HepG2 (cell line): Measurements from ENCODE around the gene RNF149. TPM values are rescaled to one million over a fixed set of nuclear protein-coding genes. Genes with fewer than 3 reads are reported as not detected.

Experiments used
- ATAC-seq: fragments of 200-7000 bp; cut with Tn5 transposase; 3 replicates; pipeline ENCODE4 v1.9.1; 2020; ENCODE audit warnings: mild to moderate bottlenecking, moderate library complexity
- BruUV-seq: library from RNA; stranded (reverse); fragments of 400-500 nt; replicated peaks from 2 replicates; lab custom pipeline; 2021; lab: Mats Ljungman, UMichigan
- CTCF ChIA-PET: fragments of 300-600 bp; formaldehyde crosslinking; extraction: SDS; loops from one replicate; lab custom pipeline; 2021; ENCODE audit warnings: low total read pairs, inconsistent platforms, low intra/inter-chr PET ratio; lab: Yijun Ruan, JAX
- POLR2A ChIA-PET: fragments of 350-600 bp; sonication (Branson Sonifier 250); formaldehyde crosslinking; loops from one replicate; lab custom pipeline; 2020; ENCODE audit warnings: antibody characterized with exemption, inconsistent platforms; lab: Yijun Ruan, JAX
- DNase-seq: peaks from one replicate; pipeline ENCODE4 v3.0.0-alpha.2; 2015; ENCODE audit warnings: low spot score
- FAIRE-seq: peaks from 3 replicates; lab custom pipeline; 2011; peaks lifted over from hg19 to GRCh38; lab: Jason Lieb, UNC
- H2AFZ ChIP-seq: one replicate; pipeline ENCODE4 v1.6.1; 2011; ENCODE audit warnings: low read length, inconsistent platforms
- H3K27ac ChIP-seq: fragments of 300-600 bp; 3 replicates; pipeline ENCODE4 v1.8.0; 2011; ENCODE audit warnings: mixed run types, mild to moderate bottlenecking, mixed read lengths, low read length, inconsistent platforms; ENCODE audit not compliant: insufficient read depth; ENCODE audit errors: extremely low read length
- H3K27me3 ChIP-seq, 2 experiments: fragments of 200-600 bp in 1 of 2; 2 replicates in 1 of 2; 3 replicates in 1 of 2; pipeline versions ENCODE4 v1.6.0 to v1.8.0; 2011; ENCODE audit warnings: low read length in 2 of 2, mild to moderate bottlenecking in 2 of 2, moderate library complexity in 2 of 2, inconsistent platforms in 1 of 2; ENCODE audit not compliant: insufficient read depth in 2 of 2, control insufficient read depth in 1 of 2
- H3K36me3 ChIP-seq, 2 experiments: fragments of 200-600 bp in 1 of 2; replicated peaks in 1 of 2; 2 replicates in 1 of 2; 3 replicates in 1 of 2; pipeline versions ENCODE4 v1.5.1 to v1.8.0; 2011; ENCODE audit warnings: low read length in 2 of 2, inconsistent platforms in 1 of 2; ENCODE audit not compliant: insufficient read depth in 2 of 2, control insufficient read depth in 1 of 2
- H3K4me1 ChIP-seq: 2 replicates; pipeline ENCODE4 v1.5.1; 2012; ENCODE audit warnings: low read length, inconsistent platforms; ENCODE audit not compliant: insufficient read depth
- H3K4me2 ChIP-seq: 2 replicates; pipeline ENCODE4 v1.6.0; 2011; ENCODE audit warnings: low read depth, low read length, inconsistent platforms
- H3K4me3 ChIP-seq, 3 experiments: fragments of 200-600 bp in 1 of 3; sonication (generic), shearing (Covaris generic) in 1 of 3; replicated peaks in 1 of 3; 2 replicates each; pipeline ENCODE4 v1.5.1; 2011 to 2016; ENCODE audit warnings: low read length in 3 of 3, inconsistent platforms in 2 of 3, low read depth in 2 of 3, mild to moderate bottlenecking in 2 of 3, control low read depth in 1 of 3, mixed read lengths in 1 of 3; ENCODE audit not compliant: insufficient read depth in 1 of 3
- H3K79me2 ChIP-seq: one replicate; pipeline ENCODE4 v1.6.1; 2011; ENCODE audit warnings: low read length, inconsistent platforms; ENCODE audit not compliant: insufficient read depth
- H3K9ac ChIP-seq: 2 replicates; pipeline ENCODE4 v1.6.0; 2011; ENCODE audit warnings: mild to moderate bottlenecking, low read depth, low read length, inconsistent platforms; ENCODE audit not compliant: insufficient read depth
- H3K9me3 ChIP-seq: 2 replicates; pipeline ENCODE4 v1.5.1; 2012; ENCODE audit warnings: mild to moderate bottlenecking, low read length
- H4K20me1 ChIP-seq: 2 replicates; pipeline ENCODE4 v1.6.0; 2011; ENCODE audit warnings: inconsistent platforms, mild to moderate bottlenecking, low read length, moderate library complexity; ENCODE audit not compliant: insufficient read depth
- AHDC1 ChIP-seq: sonication (generic); formaldehyde crosslinking; IDR thresholded peaks from 2 replicates; pipeline ENCODE4 v1.5.1; 2020; ENCODE audit warnings: mild to moderate bottlenecking, missing genetic modification reagents, borderline replicate concordance
- CEBPG ChIP-seq: IDR thresholded peaks from 2 replicates; pipeline ENCODE4 v1.6.1; 2016
- DMTF1 ChIP-seq: sonication (generic); formaldehyde crosslinking; IDR thresholded peaks from 2 replicates; pipeline ENCODE4 v1.4.0; 2020; ENCODE audit warnings: mild to moderate bottlenecking, missing genetic modification reagents
- GATAD1 ChIP-seq: IDR thresholded peaks from 2 replicates; pipeline ENCODE4 v1.6.1; 2016; ENCODE audit warnings: missing genetic modification reagents, missing compliant biosample characterization
- NONO ChIP-seq, 2 experiments: fragments of 450-650 bp in 1 of 2; sonication (generic) in 1 of 2; formaldehyde crosslinking in 1 of 2; IDR thresholded peaks in 1 of 2; conservative IDR thresholded peaks in 1 of 2; 2 replicates each; pipeline versions ENCODE4 v1.6.1 to v1.8.0; 2017 to 2022; ENCODE audit warnings: mild to moderate bottlenecking in 1 of 2, missing genetic modification reagents in 1 of 2, moderate library complexity in 1 of 2
- RBFOX2 ChIP-seq: fragments of 200-400 bp; formaldehyde crosslinking; IDR thresholded peaks from 2 replicates; pipeline ENCODE4 v1.6.1; 2017; ENCODE audit warnings: low read depth, mild to moderate bottlenecking, low read length
- TERF1 ChIP-seq: sonication (generic); formaldehyde crosslinking; IDR thresholded peaks from 2 replicates; pipeline ENCODE4 v1.8.0; 2022; ENCODE audit warnings: mild to moderate bottlenecking, missing genetic modification reagents, moderate library complexity
- ZMYM2 ChIP-seq: sonication (generic); formaldehyde crosslinking; IDR thresholded peaks from 2 replicates; pipeline ENCODE4 v1.8.0; 2022; ENCODE audit warnings: mild to moderate bottlenecking, missing genetic modification reagents
- ZNF546 ChIP-seq: sonication (generic); formaldehyde crosslinking; conservative IDR thresholded peaks from 2 replicates; pipeline ENCODE4 v1.8.1; 2023; ENCODE audit warnings: mild to moderate bottlenecking, missing genetic modification reagents
- ZNF639 ChIP-seq: conservative IDR thresholded peaks from 2 replicates; pipeline ENCODE4 v1.6.1; 2018; ENCODE audit warnings: missing genetic modification reagents
- ZNF670 ChIP-seq: sonication (generic); formaldehyde crosslinking; IDR thresholded peaks from 2 replicates; pipeline ENCODE4 v1.8.0; 2022; ENCODE audit warnings: mild to moderate bottlenecking, missing genetic modification reagents, borderline replicate concordance
- ZNF761 ChIP-seq: sonication (generic); formaldehyde crosslinking; conservative IDR thresholded peaks from 2 replicates; pipeline ENCODE4 v1.4.0; 2020; ENCODE audit warnings: mild to moderate bottlenecking, missing genetic modification reagents
- ZSCAN30 ChIP-seq: sonication (generic); formaldehyde crosslinking; IDR thresholded peaks from 2 replicates; pipeline ENCODE4 v1.5.0; 2020; ENCODE audit warnings: mild to moderate bottlenecking, missing genetic modification reagents
- WGBS: methylation state at CpG from one replicate; pipeline ENCODE4 v1.1.6; 2017; ENCODE audit warnings: low lambda C conversion rate; 5-methylcytosine and 5-hydroxymethylcytosine counted together
- in situ Hi-C: cut with HindIII; loops from 2 replicates; pipeline ENCODE4 v1.10.0; 2017; ENCODE audit warnings: low pct_unique_long_range_greater_than_20kb; ENCODE audit not compliant: extremely low pct_ligation_motif_present
- intact Hi-C: fragments of 100-400 bp; cut with micrococcal nuclease; formaldehyde crosslinking; loops from one replicate; pipeline ENCODE4 v1.10.0; 2022; ENCODE audit not compliant: unreplicated experiment
- polyA plus RNA-seq, 8 experiments: library from polyadenylated mRNA; depleted of rRNA in 3 of 8; stranded (reverse) in 7 of 8; unstranded in 1 of 8; fragments of >200 nt; fragmentation: Illumina TruSeq in 4 of 8; extraction: Trizol in 4 of 8; gene quantifications; 2 replicates each; pipeline versions ENCODE4 v1.2.1 to v1.2.3, GENCODE V29; 2011 to 2016; ENCODE audit warnings: low read depth in 4 of 8, missing spikeins in 1 of 8, mixed read lengths in 1 of 8; ENCODE audit not compliant: insufficient read depth in 1 of 8
- total RNA-seq, 5 experiments: library from RNA; depleted of rRNA; stranded (reverse); fragments of >200 nt; fragmentation: Illumina TruSeq; extraction: Trizol; gene quantifications; 2 replicates each; pipeline ENCODE4 v1.2.3, GENCODE V29; 2016; ENCODE audit warnings: low read depth in 1 of 5

The RNF149 gene
- total and polyA plus RNA-seq, 2 of the 13 experiments (the other 11 are each of a cell fraction or from before 2014, with no cell fraction given) = 87.6 to 109 TPM

GRCh38 chr2:101262142-101262541 lies 46.4 kb downstream of the RNF149 start (continued):
- TF ChIP-seq AHDC1 (CRISPR knock-in tag) = no peak
- no peak for TF ChIP-seq NONO (IDR thresholded peaks at IDR 0.05)
- no peak for TF ChIP-seq NONO (CRISPR knock-in tag; conservative IDR thresholded peaks at IDR 0.05)
- TF ChIP-seq TERF1 = no peak
- no peak for TF ChIP-seq GATAD1 (CRISPR knock-in tag)
- no peak for TF ChIP-seq ZNF546

- peaks cover 3% of the 10 kb centered on the region; the same call in 1 of the 2 replicates for H4K20me1 ChIP-seq
- no peak for FAIRE-seq
- intact Hi-C loops (no loop called here), in situ Hi-C loops (no loop called here)
- POLR2A ChIA-PET = interaction anchor here (1.0 kb wide), 1 partner anchor 9 kb away, joined by 4 read pairs; no protein-coding TSS in a partner anchor
- peaks cover 91% of the 10 kb centered on the region for H3K4me1 ChIP-seq
- no peaks in the 10 kb centered on the region for H3K9me3 ChIP-seq
- H3K4me2 ChIP-seq = no peak overlapping the region
- no peak overlapping the region for H2AFZ ChIP-seq
- H3K9ac ChIP-seq = no peak overlapping the region
- H3K27ac ChIP-seq = no peak overlapping the region
- BruUV-seq = no TSS peak
- no peaks in the 10 kb centered on the region; a peak in 1 of 5 replicates for H3K27me3 ChIP-seq
- H3K36me3 ChIP-seq = peaks cover 9 to 50% of the 10 kb centered on the region in 2 experiments
- no peak for ATAC-seq
- 94% methylated on average over 8 of the region's 8 CpGs for WGBS
- H3K4me3 ChIP-seq = no peak overlapping the region
- H3K79me2 ChIP-seq = peaks cover 68% of the 10 kb centered on the region
- CTCF ChIA-PET = no interaction called here
- DNase-seq = no peak
- TF ChIP-seq DMTF1 (CRISPR knock-in tag) = no peak
- TF ChIP-seq ZSCAN30 (CRISPR knock-in tag) = no peak
- TF ChIP-seq ZNF670 (CRISPR knock-in tag) = no peak
- no peak for TF ChIP-seq ZNF761 (CRISPR knock-in tag)
- TF ChIP-seq ZMYM2 = peak; percentile 53; the same call in 1 of the 2 replicates
- no peak for TF ChIP-seq ZNF639 (CRISPR knock-in tag)
- peak; percentile 34; the same call in 1 of the 2 replicates for TF ChIP-seq RBFOX2
- TF ChIP-seq CEBPG (CRISPR knock-in tag) = no peak
Observed at GRCh38 chr2:101258804-101259203, 49.7 kb downstream of the RNF149 start.
